Stimulated activated CD4-positive, alpha-beta T cell treated with anti-CD3 and anti-CD28 coated beads, Interleukin-15, amount 100 ng/mL, for 48 hours (primary cell): ENCODE measurements around the gene NRXN3.

Experiments used
- DNase-seq, 2 donors: peaks; one replicate each; pipeline ENCODE4 v3.0.0-alpha.2; 2020; ENCODE audit warnings: low read depth in 2 of 2

NRXN3 gene

GRCh38 chr14:79136071-79137044 lies 966.2 kb downstream of the NRXN3 start:
- no peak for DNase-seq

- DNase-seq = no peak
Observed at GRCh38 chr14:79137045-79137430, 966.9 kb downstream of the NRXN3 start.

GRCh38 chr14:79137836-79138235 lies 967.7 kb downstream of the NRXN3 start:
- DNase-seq = no peak

- DNase-seq = no peak
Observed at GRCh38 chr14:79144896-79145295, 974.7 kb downstream of the NRXN3 start.

- no peak for DNase-seq
Observed at GRCh38 chr14:79150226-79150625, 980.1 kb downstream of the NRXN3 start.

GRCh38 chr14:79157369-79157768 lies 987.2 kb downstream of the NRXN3 start:
- no peak for DNase-seq

GRCh38 chr14:79161571-79161970 lies 991.4 kb downstream of the NRXN3 start:
- DNase-seq = no peak

- no peak for DNase-seq
Observed at GRCh38 chr14:79162833-79163232, 992.7 kb downstream of the NRXN3 start.

- DNase-seq = no peak
Observed at GRCh38 chr14:79165471-79166090, 995.4 kb downstream of the NRXN3 start.

GRCh38 chr14:79166171-79166570 lies 996.0 kb downstream of the NRXN3 start:
- no peak for DNase-seq

GRCh38 chr14:79167957-79168356 lies 997.8 kb downstream of the NRXN3 start:
- no peak for DNase-seq

GRCh38 chr14:79175671-79176070 lies 1005.5 kb downstream of the NRXN3 start:
- DNase-seq = no peak

- no peak for DNase-seq
Observed at GRCh38 chr14:79177106-79177505, 1006.9 kb downstream of the NRXN3 start.

GRCh38 chr14:79178719-79179118 lies 1008.5 kb downstream of the NRXN3 start:
- DNase-seq = no peak

GRCh38 chr14:79179985-79180384 lies 1009.8 kb downstream of the NRXN3 start:
- no peak for DNase-seq

GRCh38 chr14:79180656-79181055 lies 1010.5 kb downstream of the NRXN3 start:
- no peak for DNase-seq

GRCh38 chr14:79186523-79186922 lies 1016.4 kb downstream of the NRXN3 start:
- no peak for DNase-seq

- no peak for DNase-seq
Observed at GRCh38 chr14:79193689-79194477, 1023.7 kb downstream of the NRXN3 start.

GRCh38 chr14:79196216-79196615 lies 1026.0 kb downstream of the NRXN3 start:
- DNase-seq = no peak

- DNase-seq = no peak
Observed at GRCh38 chr14:79197516-79197915, 1027.3 kb downstream of the NRXN3 start.

GRCh38 chr14:79199217-79199616 lies 1029.0 kb downstream of the NRXN3 start:
- no peak for DNase-seq

GRCh38 chr14:79201564-79202207 lies 1031.5 kb downstream of the NRXN3 start:
- DNase-seq = no peak
